ENCODE measurements around the gene WNT8B.

DNA sequence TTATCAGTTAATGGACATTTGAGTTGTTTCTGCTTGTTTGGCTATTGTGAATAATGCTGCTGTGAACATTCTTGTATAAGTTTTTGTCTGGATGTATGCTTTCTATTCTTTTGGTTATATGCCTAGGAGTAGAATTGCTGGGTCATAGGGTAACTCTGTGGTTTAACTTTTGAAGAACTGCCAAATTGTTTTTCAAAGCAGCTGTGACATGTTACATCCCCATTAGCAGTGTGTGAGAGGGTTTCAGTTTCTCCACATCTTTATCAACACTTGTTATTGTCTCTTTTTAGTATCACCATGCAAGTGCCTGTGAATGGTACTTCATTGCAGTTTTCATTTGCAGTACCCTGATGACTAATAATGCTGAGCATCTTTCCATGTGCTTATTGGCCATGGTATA lies 69.0 kb downstream of the WNT8B start:
- TF ChIP-seq, protein P1, sequence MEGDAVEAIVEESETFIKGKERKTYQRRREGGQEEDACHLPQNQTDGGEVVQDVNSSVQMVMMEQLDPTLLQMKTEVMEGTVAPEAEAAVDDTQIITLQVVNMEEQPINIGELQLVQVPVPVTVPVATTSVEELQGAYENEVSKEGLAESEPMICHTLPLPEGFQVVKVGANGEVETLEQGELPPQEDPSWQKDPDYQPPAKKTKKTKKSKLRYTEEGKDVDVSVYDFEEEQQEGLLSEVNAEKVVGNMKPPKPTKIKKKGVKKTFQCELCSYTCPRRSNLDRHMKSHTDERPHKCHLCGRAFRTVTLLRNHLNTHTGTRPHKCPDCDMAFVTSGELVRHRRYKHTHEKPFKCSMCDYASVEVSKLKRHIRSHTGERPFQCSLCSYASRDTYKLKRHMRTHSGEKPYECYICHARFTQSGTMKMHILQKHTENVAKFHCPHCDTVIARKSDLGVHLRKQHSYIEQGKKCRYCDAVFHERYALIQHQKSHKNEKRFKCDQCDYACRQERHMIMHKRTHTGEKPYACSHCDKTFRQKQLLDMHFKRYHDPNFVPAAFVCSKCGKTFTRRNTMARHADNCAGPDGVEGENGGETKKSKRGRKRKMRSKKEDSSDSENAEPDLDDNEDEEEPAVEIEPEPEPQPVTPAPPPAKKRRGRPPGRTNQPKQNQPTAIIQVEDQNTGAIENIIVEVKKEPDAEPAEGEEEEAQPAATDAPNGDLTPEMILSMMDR (IDR thresholded peaks at IDR 0.05; ENCODE audit: low read depth, low read length), result no peak
- TF ChIP-seq POLR2A (IDR thresholded peaks at IDR 0.05; ENCODE audit: extremely low read depth, insufficient read length), result no peak
